Measurements from ENCODE around the gene PDE6C. TPM values are rescaled to one million over a fixed set of nuclear protein-coding genes. Genes with fewer than 3 reads are reported as not detected.

PDE6C gene
- total RNA-seq: not detected in 2 replicates

DNA sequence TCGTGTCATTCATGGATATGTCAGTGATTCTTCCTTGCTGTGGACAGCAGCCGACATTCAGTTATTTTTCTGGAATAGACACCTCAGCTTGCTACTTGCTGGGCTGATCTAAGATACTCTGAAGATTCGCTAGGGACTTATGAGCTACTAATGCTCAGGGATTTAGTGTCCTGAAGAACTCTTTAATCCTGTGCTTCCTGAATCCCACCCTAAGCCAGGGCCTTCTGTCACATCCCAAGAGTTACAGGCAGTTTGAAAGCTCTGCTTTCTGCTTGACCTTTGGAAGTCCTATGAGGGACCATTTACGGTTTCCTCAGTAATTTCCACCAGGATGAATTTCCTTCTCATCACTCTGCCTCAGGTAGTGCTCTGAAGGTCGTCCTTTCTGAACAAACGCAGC lies at the start of gene PDE6C:
Gene PDE6C (plus strand): TSS at position 227 of the 400 bp plus-strand sequence. CDS start 189 bp downstream, outside the sequence.

DNA sequence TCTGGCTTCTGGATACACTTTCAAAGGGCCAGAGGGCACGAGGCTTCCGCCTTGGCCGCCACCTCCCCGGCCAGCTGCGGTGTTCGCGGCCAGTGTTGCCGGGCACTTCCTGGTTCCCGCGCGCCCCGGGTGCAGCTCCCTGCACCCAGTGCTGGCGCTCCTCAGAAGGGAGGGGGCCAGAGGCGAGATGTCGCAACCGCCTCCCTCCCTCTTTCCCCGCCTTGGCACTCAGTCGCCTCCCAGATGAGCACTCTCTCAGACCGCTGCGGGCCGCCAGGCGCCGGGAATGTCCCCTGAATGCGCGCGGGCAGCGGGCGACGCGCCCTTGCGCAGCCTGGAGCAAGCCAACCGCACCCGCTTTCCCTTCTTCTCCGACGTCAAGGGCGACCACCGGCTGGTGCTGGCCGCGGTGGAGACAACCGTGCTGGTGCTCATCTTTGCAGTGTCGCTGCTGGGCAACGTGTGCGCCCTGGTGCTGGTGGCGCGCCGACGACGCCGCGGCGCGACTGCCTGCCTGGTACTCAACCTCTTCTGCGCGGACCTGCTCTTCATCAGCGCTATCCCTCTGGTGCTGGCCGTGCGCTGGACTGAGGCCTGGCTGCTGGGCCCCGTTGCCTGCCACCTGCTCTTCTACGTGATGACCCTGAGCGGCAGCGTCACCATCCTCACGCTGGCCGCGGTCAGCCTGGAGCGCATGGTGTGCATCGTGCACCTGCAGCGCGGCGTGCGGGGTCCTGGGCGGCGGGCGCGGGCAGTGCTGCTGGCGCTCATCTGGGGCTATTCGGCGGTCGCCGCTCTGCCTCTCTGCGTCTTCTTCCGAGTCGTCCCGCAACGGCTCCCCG lies 45.7 kb upstream of the PDE6C start, which contains the start of gene FFAR4:
Gene FFAR4 (plus strand): TSS at position 231 of the 842 bp plus-strand sequence. CDS start 56 bp downstream, at position 287.

DNA sequence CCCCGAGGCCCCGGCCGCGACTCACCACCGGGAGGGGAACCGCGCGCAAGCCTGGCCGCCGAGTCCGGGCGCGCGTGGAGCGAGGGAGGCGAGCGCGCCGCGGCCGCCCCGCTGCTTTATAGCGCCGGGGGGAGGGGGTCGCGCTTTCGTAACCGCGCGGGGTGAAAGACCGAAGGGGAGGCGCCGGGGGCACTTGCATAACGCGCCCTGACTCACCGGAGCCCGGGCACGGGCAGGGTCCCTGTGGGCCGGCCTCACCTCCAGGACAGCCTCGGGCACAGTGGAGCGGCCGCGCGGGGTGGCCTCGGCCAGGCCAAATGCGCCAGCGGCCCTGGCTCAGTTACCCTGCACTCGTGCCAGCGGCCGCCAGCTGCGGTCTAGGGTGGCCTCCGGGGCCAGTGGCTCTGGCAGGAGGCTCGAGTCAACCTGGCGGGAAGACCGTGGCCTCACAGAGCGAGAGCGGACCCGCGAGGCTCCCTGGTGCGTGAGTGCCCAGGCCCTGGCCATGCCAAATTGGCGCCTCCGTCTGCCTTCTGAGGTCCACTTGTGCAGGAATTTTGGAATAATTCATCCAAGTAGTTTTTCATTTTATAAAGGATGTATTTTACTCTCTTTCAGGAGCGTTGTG lies 11.1 kb upstream of the PDE6C start, which contains the start of gene RBP4:
Gene RBP4 (minus strand): TSS at position 90 of the 628 bp plus-strand sequence. CDS start 207 bp downstream, outside the sequence.

DNA sequence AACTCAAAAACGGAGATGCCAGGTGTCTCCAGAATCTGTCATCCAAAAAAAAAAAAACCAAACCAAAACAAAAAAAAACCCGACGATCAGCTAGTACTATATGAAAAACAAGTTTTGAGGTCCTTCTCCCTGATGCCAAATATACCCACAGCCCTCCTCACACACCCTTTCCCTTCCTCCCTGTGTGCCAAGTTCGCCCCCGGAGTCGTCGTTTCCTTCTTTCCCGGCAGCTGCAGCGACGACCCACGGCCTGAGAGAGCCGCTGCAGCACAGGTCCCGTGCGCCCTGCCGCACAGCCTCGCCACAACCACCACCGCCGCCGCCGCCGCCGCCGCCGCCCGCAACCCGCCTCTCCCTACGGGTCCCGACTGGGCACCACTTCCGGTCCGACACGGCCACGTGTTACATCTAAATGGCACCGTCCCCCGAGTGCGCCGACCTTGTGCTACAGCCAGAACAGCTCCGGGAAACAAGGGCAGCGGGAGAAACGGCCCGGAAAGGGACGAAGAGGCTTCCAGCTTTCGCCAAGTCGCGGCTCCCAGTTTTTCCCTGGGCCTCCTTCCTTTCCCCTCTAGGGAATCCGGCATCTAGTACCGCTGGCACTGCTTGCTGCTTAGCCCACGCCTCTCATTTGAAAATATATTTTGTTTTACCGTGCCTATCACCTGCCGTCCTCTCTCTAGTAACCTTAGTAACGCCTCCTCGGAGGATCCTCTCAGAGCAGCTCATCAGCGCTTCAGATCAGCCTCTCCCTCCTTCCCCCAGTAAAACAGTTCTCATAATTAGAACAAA lies 90.1 kb downstream of the PDE6C start, which contains the start of gene FRA10AC1:
Gene FRA10AC1 (minus strand): TSS at position 383 of the 792 bp plus-strand sequence. CDS start 2,486 bp downstream, outside the sequence.

Other genes starting within 250 kb of the PDE6C start
- gene MYOF, start 130.2 kb upstream of the PDE6C start, total RNA-seq: 119 and 218 TPM in 2 replicates
- gene CEP55, start 115.9 kb upstream of the PDE6C start, total RNA-seq: 3.8 TPM in 2 replicates
- gene FFAR4, start 45.9 kb upstream of the PDE6C start, total RNA-seq: not detected in 2 replicates
- gene RBP4, start 11.3 kb upstream of the PDE6C start, total RNA-seq: 0.37 TPM in 1 of 2 replicates, not detected in the other
- 4.8 and 6.1 TPM in 2 replicates for gene FRA10AC1, start 90.1 kb downstream of the PDE6C start, total RNA-seq
- gene LGI1, start 145.4 kb downstream of the PDE6C start, total RNA-seq: 0.14 TPM in 1 of 2 replicates, not detected in the other